IPS-15b (cell line): ENCODE results near the gene ATG16L2.
A peak's percentile ranks its signal among the peaks of the same experiment; 100 is the strongest.
"Not testable (repeated sequence)": the region's sequence is repeated elsewhere in the genome, so short reads cannot be mapped to it uniquely, and the experiment has no call there.

Source experiments
- H3K27me3 ChIP-seq: one replicate; pipeline ENCODE4 v1.6.1; 2013; ENCODE audit warnings: low read length; ENCODE audit not compliant: control insufficient read depth, insufficient read depth
- H3K36me3 ChIP-seq: one replicate; pipeline ENCODE4 v1.6.1; 2013; ENCODE audit warnings: low read length; ENCODE audit not compliant: control insufficient read depth, insufficient read depth
- H3K4me1 ChIP-seq: one replicate; pipeline ENCODE4 v1.6.1; 2013; ENCODE audit warnings: mild to moderate bottlenecking, low read length; ENCODE audit not compliant: control insufficient read depth, insufficient read depth
- H3K4me3 ChIP-seq: one replicate; pipeline ENCODE4 v1.5.1; 2013; ENCODE audit warnings: low read depth, low read length
- H3K9ac ChIP-seq: one replicate; pipeline ENCODE4 v1.6.1; 2013; ENCODE audit warnings: low read depth, mild to moderate bottlenecking, low read length
- H3K9me3 ChIP-seq: one replicate; pipeline ENCODE4 v1.6.1; 2013; ENCODE audit warnings: mild to moderate bottlenecking, low read length; ENCODE audit not compliant: control insufficient read depth, insufficient read depth

ATG16L2 gene

DNA sequence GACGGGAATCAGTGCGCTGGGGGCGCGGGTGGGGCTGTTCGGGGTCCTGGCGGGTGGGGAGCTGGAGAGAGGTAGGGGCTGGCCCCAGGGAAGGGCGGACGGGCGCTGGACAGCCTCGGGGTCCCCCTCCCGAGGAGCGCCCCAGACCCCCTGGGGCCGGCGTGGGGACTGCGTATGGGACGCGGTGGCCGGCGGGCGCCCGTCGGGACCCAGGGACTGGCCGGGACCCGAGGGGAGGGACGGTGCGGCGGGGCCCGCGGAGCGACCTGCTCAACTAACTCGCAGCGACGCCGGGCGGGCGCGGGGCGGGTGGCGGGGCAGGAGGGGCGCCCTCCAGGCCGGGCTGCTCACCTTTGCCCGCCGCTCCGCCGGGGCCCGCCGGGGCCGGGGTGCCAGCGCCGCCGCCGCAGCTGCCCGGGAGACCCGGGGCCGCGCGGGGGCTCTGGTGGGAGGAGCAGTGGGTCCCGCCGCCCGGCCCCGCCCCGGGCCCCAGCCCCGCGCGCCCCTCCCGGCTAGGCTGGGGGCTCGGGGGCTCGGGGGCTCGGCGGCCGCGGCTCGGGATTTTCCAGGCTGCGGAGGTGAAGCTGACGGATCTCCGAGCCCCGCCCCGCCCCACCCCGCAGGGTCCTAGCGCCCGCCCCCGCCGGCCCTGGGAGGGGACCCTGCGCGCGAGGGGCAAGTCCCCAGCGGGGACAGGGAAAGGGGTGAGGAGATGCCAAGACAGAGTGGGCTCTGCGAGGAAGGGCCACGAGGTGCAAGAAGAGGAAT lies 32.7 kb upstream of the ATG16L2 start:
- H3K9ac ChIP-seq, result no peak overlapping the region
- peaks cover 4% of the 10 kb centered on the region for H3K4me1 ChIP-seq
- H3K36me3 ChIP-seq, result peaks cover 3% of the 10 kb centered on the region
- peak overlapping the region; percentile 68 for H3K4me3 ChIP-seq
- H3K9me3 ChIP-seq, result no peaks in the 10 kb centered on the region
- peaks cover 12% of the 10 kb centered on the region for H3K27me3 ChIP-seq

DNA sequence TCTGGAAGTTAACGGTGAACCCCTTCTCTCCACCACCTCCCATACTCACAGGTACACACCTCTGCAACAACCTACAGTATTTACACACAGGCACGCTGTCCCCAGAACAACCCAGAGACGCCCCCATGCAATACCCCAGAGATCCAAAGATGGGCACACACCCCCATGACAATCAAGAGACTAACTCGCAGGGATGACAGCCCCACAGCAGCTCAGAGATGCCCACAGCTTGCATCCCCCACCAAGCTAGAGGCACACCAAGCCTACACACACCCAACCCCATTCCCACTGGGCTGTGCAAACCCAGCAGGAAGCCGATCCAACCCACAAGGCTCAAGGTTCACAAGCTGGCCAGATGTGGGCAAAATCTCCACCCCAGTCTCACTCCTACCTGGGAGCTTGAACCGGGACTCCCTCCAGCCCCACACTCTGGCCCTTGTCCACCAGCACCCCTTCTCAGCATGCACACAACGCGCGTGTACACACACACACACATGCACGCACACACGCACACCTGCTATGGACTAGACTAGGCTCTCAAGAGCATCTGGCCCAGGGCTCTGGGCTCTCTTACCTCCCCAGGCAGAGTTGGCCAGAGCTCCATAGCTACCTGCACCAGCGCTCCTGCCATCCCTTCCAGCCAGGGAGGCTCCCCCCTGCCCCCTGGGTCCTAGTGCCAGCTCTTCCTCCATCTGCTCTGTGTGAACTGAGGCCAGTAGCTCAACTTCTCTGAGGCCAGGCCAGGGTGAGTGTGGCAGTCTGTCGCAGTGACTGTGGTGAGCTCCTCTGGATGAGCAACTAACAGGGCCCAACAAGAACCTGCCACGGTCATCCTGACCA lies 31.9 kb upstream of the ATG16L2 start:
- H3K9ac ChIP-seq, result no peak overlapping the region
- peaks cover 6% of the 10 kb centered on the region for H3K4me1 ChIP-seq
- H3K9me3 ChIP-seq, result no peaks in the 10 kb centered on the region
- peaks cover 12% of the 10 kb centered on the region for H3K27me3 ChIP-seq
- H3K4me3 ChIP-seq, result peak overlapping the region; percentile 68
- no peaks in the 10 kb centered on the region for H3K36me3 ChIP-seq

DNA sequence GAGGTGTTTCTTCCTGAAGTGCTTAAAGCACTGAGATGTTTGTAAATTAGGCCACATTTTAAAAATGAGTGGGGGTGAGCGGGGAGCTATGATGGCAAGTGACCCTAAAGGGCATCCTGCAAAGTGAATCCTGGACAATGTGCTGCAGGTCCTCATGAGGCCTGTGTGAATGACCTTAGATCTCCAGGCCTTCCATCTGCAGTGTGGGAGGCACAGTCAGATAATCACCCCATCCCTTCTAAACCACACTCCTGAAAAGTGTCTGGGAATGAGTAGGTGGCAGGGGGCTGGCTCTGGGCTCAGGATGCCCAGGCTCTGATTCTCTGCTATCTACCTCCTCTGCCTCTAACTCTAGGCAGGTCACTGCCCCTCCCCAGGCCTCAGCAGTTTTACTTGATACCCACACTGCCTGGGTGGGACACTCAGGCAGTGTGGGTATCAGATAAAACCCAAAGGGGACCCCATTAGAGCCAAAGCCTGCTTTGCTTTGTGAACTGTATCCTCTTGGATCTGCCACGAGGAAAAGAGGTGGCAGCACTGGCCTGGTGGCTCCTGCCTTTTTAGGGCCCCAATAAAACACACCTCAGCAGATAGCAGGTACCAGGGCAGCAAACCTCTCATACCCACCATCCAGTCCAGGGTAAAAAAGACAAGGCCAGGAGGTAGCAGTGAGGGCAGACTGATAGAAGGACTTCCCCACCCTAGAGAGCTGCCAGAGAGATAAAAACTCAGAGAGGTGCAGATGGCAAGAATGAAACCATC lies 30.9 kb upstream of the ATG16L2 start:
- Histone ChIP-seq H3K9ac (no peak overlapping the region), H3K27me3 (peaks cover 12% of the 10 kb centered on the region), H3K4me3 (no peak overlapping the region), H3K9me3 (no peaks in the 10 kb centered on the region), H3K36me3 (no peaks in the 10 kb centered on the region), H3K4me1 (peaks cover 6% of the 10 kb centered on the region)

DNA sequence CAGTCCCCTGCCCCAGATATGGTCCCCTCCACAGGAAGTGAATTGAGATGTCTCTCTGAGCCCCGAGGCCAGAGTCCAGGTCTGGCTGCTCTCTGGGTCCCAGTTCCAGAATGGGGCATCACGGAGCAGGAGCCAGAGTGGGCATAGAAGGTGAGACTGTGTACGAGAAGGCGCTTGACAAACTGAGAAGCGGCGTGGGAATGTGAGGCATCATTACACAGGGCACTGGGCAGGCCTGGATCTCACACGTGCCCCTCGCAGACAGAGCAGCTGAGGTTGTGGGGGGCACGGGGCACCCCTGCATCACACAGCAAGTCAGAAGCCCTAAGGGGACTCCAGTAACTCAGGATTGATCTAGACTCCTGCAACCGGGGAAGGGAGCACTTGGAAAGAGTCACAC lies 29.5 kb upstream of the ATG16L2 start:
- no peaks in the 10 kb centered on the region for H3K9me3 ChIP-seq
- H3K4me3 ChIP-seq, result no peak overlapping the region
- peaks cover 6% of the 10 kb centered on the region for H3K4me1 ChIP-seq
- H3K27me3 ChIP-seq, result peaks cover 12% of the 10 kb centered on the region
- no peak overlapping the region for H3K9ac ChIP-seq
- H3K36me3 ChIP-seq, result no peaks in the 10 kb centered on the region

DNA sequence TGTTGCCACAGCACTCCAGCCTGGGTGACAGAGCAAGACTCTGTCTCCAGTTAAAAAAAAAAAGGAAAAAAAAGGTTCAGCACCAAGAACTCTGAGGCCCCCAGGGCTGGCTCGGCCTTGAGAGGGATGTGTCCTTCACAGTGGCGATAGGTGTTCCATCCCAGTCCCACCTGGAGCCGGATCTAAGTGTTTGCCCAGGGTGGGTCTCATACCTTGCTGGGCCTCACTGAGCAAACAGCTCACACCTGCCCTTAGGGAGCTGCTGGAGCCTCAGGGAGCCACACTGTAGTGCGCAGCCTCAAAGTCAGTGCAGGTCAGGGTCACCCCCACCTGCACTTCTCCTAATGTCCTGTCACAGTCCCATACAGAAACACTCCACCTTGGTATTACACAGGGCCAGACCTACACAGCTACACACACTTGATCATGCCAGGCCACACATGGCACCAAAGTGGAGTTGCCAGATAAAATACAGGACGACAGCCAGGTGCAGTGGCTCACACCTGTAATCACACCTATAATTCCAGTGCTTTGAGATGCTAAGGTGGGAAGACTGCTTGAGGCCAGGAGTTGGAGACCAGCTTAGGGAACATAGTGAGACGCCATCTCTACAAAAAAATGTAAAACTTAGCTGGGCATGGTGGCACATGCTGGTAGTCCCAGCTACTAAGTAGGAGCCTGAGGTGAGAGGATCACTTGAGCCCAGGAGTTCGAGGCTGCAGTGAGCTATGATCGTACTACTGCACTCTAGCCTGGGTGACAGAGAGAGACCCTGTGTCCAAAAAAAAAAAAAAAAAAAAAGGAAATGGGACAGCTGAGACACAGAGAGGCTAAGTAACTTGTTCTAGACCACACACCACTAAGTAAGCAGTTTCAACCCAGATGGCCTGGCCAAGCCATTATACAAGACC lies 27.7 kb upstream of the ATG16L2 start:
- Histone ChIP-seq H3K27me3 (peaks cover 3% of the 10 kb centered on the region), H3K9ac (no peak overlapping the region)

DNA sequence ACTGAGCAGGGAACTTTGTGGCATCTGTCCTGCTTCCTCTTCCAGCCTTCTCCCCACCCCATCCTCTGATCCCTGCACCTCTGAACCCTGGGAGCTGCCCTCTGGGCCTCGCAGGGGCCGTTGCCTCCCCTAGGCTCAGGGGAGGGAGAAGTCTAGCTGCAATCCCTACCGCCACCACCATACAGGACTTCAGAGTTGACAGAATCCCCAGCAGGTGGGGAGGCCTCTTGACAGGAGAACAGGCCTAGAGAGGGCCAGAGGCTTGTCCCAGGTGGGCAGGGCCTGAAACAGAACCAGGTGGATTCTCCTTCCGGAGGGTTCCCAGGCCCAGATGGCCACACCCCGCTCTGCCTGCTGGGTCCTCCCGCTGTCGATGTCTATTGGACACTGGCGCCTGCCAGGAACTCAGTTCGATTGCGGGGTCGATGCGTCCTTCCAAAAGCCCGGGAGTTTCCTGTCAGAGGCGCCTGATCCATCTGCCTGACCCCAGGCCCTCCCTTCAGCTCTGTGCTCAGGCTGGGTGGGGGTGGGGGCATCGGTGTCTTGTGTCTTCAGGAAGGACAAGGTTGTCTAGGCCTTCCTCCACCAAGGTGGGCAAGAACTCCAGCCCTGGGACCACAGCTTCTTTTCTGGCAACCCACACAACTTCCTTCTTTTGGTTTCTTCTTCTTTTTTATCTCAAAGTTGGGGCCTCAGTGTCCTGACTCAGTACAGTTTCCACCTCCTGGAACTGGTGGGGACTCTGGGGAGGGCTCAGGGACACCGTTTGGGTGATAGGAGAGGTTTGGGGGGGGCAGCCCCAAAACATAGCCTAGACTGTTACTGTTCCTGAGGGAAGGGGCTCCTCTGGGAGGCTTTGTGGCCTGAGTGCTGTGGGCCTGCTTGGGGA lies 26.8 kb upstream of the ATG16L2 start:
- Histone ChIP-seq H3K4me1 (peaks cover 2% of the 10 kb centered on the region), H3K27me3 (no peaks in the 10 kb centered on the region), H3K4me3 (peak overlapping the region; percentile 5), H3K9me3 (no peaks in the 10 kb centered on the region), H3K9ac (no peak overlapping the region), H3K36me3 (no peaks in the 10 kb centered on the region)

More for the DNA sequence above, 27.7 kb upstream of the ATG16L2 start:
- no peaks in the 10 kb centered on the region for H3K36me3 ChIP-seq
- H3K4me3 ChIP-seq, result no peak overlapping the region
- peaks cover 6% of the 10 kb centered on the region for H3K4me1 ChIP-seq
- H3K9me3 ChIP-seq, result no peaks in the 10 kb centered on the region

DNA sequence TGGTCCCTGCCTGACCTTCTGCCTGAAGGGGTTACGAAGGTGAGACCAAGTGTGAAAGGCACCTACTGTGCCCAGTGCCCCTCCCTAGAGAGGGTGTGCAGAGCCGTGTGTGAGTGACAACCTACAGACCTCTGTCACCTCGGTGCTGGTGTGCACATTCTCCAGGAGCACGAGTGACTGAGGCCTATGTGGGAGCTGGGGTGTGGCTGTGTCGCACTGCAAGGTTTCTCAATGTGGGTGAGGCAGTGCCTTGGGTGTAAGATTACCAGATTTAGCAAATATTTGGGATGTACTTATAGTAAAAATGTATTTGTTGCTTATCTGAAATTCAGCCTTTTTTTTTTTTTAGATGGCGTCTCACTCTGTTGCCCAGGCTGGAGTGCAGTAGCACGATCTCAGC lies 26.0 kb upstream of the ATG16L2 start:
- no peak overlapping the region for H3K9ac ChIP-seq
- peaks cover 6% of the 10 kb centered on the region for H3K4me1 ChIP-seq
- H3K9me3 ChIP-seq, result no peaks in the 10 kb centered on the region
- no peaks in the 10 kb centered on the region for H3K27me3 ChIP-seq
- H3K36me3 ChIP-seq, result no peaks in the 10 kb centered on the region
- H3K4me3 ChIP-seq, result no peak overlapping the region

GRCh38 chr11:72789493-72790131 lies 24.6 kb upstream of the ATG16L2 start:
- H3K9ac ChIP-seq, result no peak overlapping the region
- no peaks in the 10 kb centered on the region for H3K36me3 ChIP-seq
- H3K27me3 ChIP-seq, result no peaks in the 10 kb centered on the region
- H3K9me3 ChIP-seq, result no peaks in the 10 kb centered on the region
- peaks cover 7% of the 10 kb centered on the region for H3K4me1 ChIP-seq
- H3K4me3 ChIP-seq, result no peak overlapping the region

GRCh38 chr11:72791228-72791627 lies 23.0 kb upstream of the ATG16L2 start:
- not testable (repeated sequence) for H3K27me3 ChIP-seq, H3K4me1 ChIP-seq, H3K9me3 ChIP-seq, H3K4me3 ChIP-seq, H3K36me3 ChIP-seq, H3K9ac ChIP-seq

DNA sequence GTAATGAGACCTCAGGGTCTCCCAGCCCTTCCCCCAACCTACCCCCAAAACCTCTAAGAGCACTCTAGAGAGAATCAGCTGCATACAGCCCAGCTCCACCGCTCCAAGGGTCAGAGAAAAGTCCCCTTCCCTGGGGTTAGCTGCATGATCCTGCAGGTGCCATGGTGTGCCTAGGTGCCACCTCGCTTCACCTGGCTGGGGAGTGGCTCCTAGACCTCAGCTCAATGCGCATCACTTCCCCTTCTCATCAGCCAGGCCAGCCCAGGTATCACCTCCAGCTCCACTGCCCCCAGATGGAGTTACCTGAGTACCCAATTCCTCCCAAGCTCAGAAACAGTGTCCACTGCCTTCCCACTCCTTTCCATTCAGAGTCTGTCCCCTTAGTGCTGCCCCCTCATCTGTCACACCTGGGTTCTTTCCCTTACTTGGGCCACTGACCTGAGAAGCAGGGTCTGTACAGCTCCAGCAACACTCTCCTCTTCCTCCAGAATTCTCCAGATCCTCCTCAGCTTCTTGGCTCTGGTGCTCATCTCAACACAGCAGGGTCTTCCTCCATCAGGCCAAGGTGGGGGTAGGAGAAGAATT lies 21.7 kb upstream of the ATG16L2 start:
- Histone ChIP-seq H3K4me3 (no peak overlapping the region), H3K4me1 (peaks cover 5% of the 10 kb centered on the region), H3K27me3 (no peaks in the 10 kb centered on the region), H3K9ac (peak overlapping the region; percentile 54), H3K9me3 (no peaks in the 10 kb centered on the region), H3K36me3 (no peaks in the 10 kb centered on the region)
